SK-N-DZ (cell line): ENCODE measurements around the gene MSI2.
A peak's percentile ranks its signal among the peaks of the same experiment; 100 is the strongest.
"Not testable (repeated sequence)": the region's sequence is repeated elsewhere in the genome, so short reads cannot be mapped to it uniquely, and the experiment has no call there.

Experiments used
- DNase-seq: peaks from one replicate; pipeline ENCODE4 v3.0.0-alpha.2; 2015; ENCODE audit warnings: low spot score

The MSI2 gene

GRCh38 chr17:57609125-57609877 is 353.0 kb downstream of the MSI2 start:
- no peak for DNase-seq

DNA sequence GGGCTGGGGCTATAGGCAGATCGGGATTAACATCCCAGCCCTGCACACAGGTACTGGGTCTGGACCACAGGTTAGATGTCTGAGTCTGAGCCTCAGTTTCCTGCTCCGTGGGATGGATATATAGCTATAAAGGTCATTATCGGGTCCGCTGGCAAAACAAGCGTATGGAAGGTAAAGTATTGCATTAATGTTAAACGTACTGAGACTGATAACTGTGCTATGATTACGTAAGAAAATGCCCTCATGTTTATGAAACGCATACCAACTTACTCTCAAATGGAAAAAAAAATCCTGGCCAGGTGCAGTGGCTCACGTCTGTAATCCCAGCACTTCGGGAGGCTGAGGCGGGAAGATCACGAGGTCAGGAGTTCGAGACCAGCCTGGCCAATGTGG is 353.6 kb downstream of the MSI2 start:
- no peak for DNase-seq

DNA sequence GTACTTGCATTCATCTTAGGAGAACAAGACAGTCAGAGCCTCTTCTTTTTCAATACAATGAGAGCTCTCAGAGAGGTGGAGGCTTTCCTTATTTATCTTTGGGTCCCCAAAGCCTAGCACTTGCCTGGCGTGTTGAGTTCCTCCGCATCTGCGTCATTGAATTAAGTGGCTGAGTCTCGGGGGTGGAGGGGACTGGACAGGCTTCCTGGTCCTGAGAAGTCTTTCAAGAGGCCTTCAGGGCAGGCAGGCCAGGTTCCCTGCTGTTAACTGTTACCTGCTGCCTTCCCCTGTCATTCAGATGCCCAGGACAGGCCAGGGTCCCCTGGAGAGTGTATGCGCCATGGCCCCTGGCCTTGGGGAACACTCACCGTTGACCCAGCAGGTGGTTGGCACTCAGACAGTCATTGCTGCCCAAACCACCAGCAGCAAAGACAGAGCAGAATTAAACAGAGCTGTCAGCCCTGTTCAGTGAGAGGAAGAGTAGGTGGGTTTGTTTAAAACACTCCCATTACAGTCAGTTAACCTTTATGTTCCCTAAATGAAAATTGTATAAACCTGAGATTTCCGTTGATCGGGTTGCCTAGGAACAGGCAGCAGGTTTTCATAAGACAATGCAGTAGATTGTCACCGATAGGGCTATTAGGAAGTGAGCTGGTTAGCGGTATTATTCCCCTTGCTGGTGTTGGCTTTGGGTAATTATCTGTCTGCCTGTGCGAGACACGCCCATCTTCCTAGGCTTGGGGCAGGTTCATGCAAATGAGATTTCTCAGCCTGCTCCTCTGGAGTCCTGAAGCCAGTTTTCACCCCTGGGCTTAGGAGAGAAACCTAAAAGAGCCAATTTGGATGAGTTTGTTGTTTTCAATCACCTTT is 356.1 kb downstream of the MSI2 start:
- no peak for DNase-seq

- DNase-seq = no peak
These were observed 358.4 kb downstream of the MSI2 start for GRCh38 chr17:57614742-57615141.

DNA sequence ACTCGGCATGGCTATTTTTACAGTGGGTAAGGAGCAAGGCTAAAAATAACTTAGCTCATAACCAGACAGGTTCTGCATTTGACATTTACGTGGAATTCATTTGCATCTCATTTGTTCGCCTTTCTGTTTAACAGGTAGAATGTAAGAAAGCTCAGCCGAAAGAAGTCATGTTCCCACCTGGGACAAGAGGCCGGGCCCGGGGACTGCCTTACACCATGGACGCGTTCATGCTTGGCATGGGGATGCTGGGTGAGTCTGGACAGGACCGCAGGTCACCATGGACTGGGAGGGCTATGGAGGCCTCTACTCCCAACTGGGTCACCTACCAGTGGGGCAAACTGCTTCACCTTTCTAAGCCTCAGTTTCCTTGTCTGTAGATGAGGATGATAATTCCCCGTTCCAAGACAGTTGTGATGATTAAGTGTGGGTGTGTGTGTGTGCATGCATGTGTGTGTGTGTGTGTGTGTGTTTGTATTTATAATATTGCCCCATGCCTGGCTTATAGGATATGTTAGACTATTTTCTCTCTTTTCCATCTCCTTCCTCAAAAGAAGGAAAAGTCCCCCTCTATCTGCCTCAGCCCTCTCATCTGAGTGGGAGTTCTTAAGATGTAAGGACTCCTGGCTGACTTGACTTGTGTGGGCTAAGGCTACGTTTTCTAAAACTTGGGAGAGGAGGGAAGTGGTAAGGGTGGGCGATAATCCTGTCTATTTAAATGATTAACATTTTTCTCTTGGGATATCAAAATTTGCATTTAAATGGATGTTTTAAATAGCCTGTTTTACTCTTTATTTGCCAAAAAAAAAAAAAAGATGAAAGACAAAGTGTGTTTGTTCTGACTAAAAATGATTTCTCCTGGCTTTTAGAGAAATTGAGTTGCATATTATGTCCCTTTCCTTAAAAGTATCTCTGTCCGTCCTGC is 359.8 kb downstream of the MSI2 start:
- DNase-seq = no peak

- no peak for DNase-seq
These were observed 360.9 kb downstream of the MSI2 start for GRCh38 chr17:57617218-57617617.

GRCh38 chr17:57619061-57619937 is 363.0 kb downstream of the MSI2 start:
- DNase-seq = peak; percentile 52

GRCh38 chr17:57620576-57620975 is 364.3 kb downstream of the MSI2 start:
- no peak for DNase-seq

DNA sequence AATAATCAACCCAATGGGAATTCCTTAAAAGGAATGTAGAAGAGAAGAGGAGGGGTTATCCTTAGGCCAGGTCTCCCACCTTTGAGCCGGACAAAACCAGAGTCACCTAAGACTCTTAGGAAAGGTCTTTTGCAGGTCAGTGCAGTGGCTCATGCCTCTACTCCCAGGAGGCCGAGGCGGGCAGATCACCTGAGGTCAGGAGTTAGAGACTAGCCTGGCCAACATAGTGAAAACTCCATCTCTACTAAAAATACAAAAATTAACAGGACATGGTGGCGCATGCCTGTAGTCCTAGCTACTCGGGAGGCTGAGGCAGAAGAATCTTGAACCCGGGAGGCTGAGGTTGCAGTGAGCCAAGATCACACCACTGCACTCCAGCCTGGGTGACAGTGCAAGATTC is 365.5 kb downstream of the MSI2 start:
- not testable (repeated sequence) for DNase-seq

DNA sequence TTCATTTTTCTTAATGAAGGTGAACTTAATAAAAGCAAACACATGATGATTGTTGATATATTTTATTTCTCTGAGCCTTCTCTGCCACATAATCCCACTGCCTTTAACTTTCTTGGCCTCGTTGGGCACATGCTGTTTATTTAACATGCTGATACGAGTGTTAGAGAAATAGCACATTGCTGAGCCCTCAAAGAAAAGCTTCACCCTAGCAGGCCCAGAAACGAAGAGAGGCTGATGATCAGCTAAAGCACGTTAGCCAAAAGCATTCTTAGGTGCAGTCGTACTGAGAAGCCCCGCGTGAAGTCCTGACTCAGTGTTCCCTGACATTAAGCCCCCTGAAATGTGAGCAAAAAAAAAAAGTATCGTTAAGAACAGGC is 366.0 kb downstream of the MSI2 start:
- DNase-seq = no peak

GRCh38 chr17:57622683-57623433 is 366.5 kb downstream of the MSI2 start:
- peak; percentile 85 for DNase-seq

DNA sequence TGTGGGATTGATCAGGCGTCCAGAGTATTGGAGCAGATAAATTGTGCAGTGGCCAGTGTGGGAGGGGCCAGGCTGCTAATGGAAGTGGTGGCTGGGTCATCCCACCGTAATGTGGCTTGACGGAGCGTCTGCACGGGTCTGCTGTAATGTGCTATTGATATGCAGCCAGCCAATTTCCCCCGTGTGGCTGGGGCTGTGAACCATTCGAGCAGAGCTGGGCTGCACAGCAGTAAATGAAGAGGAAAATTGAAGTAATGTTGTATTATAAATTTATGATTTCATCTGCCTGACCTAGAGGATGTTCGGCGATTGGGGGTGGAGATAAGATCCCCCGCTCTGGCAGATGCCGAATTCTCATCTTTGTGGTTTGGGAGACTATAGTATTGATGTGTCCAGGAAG is 367.3 kb downstream of the MSI2 start:
- DNase-seq = peak; percentile 83

GRCh38 chr17:57624386-57624785 is 368.1 kb downstream of the MSI2 start:
- no peak for DNase-seq

DNA sequence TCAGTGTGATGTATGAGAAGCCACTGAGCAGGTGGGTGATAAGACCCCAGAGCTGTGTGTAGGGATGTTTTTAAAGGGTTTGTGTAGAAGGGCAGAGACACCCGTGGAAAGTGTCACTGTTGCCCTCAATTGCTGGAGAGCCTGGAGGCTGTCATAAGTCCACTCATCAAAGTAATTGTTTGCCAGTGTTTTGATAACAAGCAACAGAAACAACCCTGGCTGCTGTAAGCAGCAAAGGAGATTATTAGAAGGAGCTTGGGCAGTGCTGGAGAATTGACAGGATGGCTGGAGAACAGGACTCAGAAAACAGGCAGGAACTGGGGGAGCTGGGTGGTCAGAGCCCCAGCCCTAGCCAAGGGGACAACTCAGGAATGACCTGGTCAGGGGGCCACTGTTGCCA is 369.2 kb downstream of the MSI2 start:
- DNase-seq = no peak

DNA sequence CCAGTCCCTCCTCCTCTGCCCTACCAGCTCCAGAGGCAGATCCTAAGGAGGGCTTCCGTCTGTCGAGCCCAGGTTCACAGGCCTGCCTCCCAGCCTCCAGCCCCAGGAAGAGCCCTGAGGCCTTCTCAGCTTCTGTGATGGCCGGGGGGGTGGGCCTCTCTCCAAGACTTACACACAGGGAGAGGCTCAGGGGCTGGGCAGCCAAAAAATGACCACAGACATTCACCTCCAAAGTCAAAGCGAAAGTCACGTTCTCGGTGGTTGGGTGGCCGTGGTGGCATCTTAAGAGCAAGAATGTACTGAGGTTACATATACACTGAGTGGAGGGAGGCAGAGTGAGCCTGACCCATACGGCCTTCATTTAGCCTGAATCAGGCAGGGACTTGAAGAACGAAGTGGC is 369.6 kb downstream of the MSI2 start:
- no peak for DNase-seq

GRCh38 chr17:57626520-57627210 is 370.3 kb downstream of the MSI2 start:
- no peak for DNase-seq

DNA sequence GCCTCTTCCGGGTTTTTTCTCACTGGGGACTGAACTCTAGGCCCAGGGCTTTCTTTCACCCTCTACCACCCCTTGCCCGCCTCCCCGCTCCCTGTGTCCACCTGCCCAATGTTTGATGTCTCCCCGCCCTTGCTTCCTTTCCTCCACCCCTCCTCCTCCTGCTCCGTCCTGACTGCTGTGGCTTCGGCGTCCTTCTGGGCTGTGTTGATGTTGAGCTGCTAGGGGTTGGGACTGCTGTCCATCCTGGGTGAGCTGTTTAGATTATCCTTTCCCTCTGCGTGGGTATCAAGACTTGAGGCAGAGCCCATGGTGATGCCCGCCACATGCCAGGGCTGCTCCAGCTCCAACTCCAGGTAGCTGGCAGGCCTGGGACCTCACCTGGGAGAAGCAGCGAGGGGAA is 371.3 kb downstream of the MSI2 start:
- no peak for DNase-seq

- DNase-seq = no peak
These were observed 372.1 kb downstream of the MSI2 start for GRCh38 chr17:57628421-57628820.

GRCh38 chr17:57629470-57629869 is 373.1 kb downstream of the MSI2 start:
- no peak for DNase-seq

GRCh38 chr17:57629886-57630285 is 373.6 kb downstream of the MSI2 start:
- no peak for DNase-seq
